Neural cell (in vitro differentiated cells): ENCODE results near the gene HPSE2. TPM values are rescaled to one million over a fixed set of nuclear protein-coding genes. Genes with fewer than 3 reads are reported as not detected.

ENCODE experiments used
- H2AFZ ChIP-seq: fragments of 200-600, 300-800 bp; sonication (generic), shearing (Covaris generic); 2 replicates; pipeline ENCODE4 v1.6.0; 2014; ENCODE audit warnings: low read depth, mild to moderate bottlenecking, antibody characterized with exemption, low read length, moderate library complexity
- H3F3A ChIP-seq: fragments of 200-600 bp; shearing (Covaris generic); 2 replicates; pipeline ENCODE4 v1.6.1; 2016; ENCODE audit warnings: mild to moderate bottlenecking, moderate library complexity, mixed read lengths, antibody characterized with exemption, low read length; ENCODE audit not compliant: insufficient read depth, poor library complexity, severe bottlenecking
- H3K27ac ChIP-seq: fragments of 200-600, 300-800 bp; sonication (generic), shearing (Covaris generic); 2 replicates; pipeline ENCODE4 v1.5.1; 2014; ENCODE audit warnings: mild to moderate bottlenecking, low read length, moderate library complexity
- H3K27me3 ChIP-seq: fragments of 300-800, 200-600 bp; sonication (generic), shearing (Covaris generic); 2 replicates; pipeline ENCODE4 v1.6.0; 2014; ENCODE audit warnings: mild to moderate bottlenecking, low read depth, low read length, moderate library complexity; ENCODE audit not compliant: insufficient read depth
- H3K36me3 ChIP-seq: fragments of 300-800, 200-600 bp; sonication (generic), shearing (Covaris generic); 2 replicates; pipeline ENCODE4 v1.5.1; 2014; ENCODE audit warnings: mild to moderate bottlenecking, antibody characterized with exemption, low read length, moderate library complexity; ENCODE audit not compliant: insufficient read depth
- H3K4me2 ChIP-seq: fragments of 300-800, 200-600 bp; sonication (generic), shearing (Covaris generic); 2 replicates; pipeline ENCODE4 v1.6.0; 2014; ENCODE audit warnings: mild to moderate bottlenecking, low read length
- H3K4me3 ChIP-seq: fragments of 300-800, 200-600 bp; sonication (generic), shearing (Covaris generic); 2 replicates; pipeline ENCODE4 v1.5.1; 2014; ENCODE audit warnings: mild to moderate bottlenecking, low read length, moderate library complexity
- H3K79me2 ChIP-seq: fragments of 200-600 bp; shearing (Covaris generic); replicated peaks from 2 replicates; pipeline ENCODE4 v1.6.0; 2014; ENCODE audit warnings: mild to moderate bottlenecking, low read length, moderate library complexity; ENCODE audit not compliant: insufficient read depth
- H3K9ac ChIP-seq: fragments of 300-800, 200-600 bp; sonication (generic), shearing (Covaris generic); 2 replicates; pipeline ENCODE4 v1.6.1; 2016; ENCODE audit warnings: mild to moderate bottlenecking, low read length, mixed read lengths
- H3K9me2 ChIP-seq: fragments of 200-600 bp; shearing (Covaris generic); 2 replicates; pipeline ENCODE4 v1.6.1; 2016; ENCODE audit warnings: mild to moderate bottlenecking, low read length, mixed read lengths; ENCODE audit not compliant: insufficient read depth
- H3K9me3 ChIP-seq: fragments of 200-600, 300-800 bp; sonication (generic), shearing (Covaris generic); 2 replicates; pipeline ENCODE4 v1.6.1; 2016; ENCODE audit warnings: mild to moderate bottlenecking, mixed run types, low read length, moderate library complexity, mixed read lengths
- H4K20me1 ChIP-seq: fragments of 200-600 bp; shearing (Covaris generic); 2 replicates; pipeline ENCODE4 v1.6.1; 2016; ENCODE audit warnings: mild to moderate bottlenecking, mixed run types; ENCODE audit not compliant: insufficient read depth
- EP300 ChIP-seq: fragments of 450-650 bp; conservative IDR thresholded peaks from 2 replicates; pipeline ENCODE4 v1.6.1; 2014; ENCODE audit warnings: antibody characterized with exemption, mild to moderate bottlenecking, moderate library complexity; ENCODE audit not compliant: poor library complexity, severe bottlenecking
- EZH2 ChIP-seq: fragments of 200-600, 300-800 bp; shearing (Covaris generic), sonication (generic); IDR thresholded peaks from 2 replicates; pipeline ENCODE4 v1.6.1; 2014; ENCODE audit warnings: antibody characterized with exemption, low read length, borderline replicate concordance, mild to moderate bottlenecking; ENCODE audit not compliant: insufficient read depth, poor library complexity, severe bottlenecking
- MXI1 ChIP-seq: fragments of 450-650 bp; conservative IDR thresholded peaks from 2 replicates; pipeline ENCODE4 v1.6.1; 2014; ENCODE audit warnings: antibody characterized with exemption, mild to moderate bottlenecking; ENCODE audit not compliant: poor library complexity, severe bottlenecking
- POLR2AphosphoS5 ChIP-seq: IDR thresholded peaks from 2 replicates; pipeline ENCODE4 v1.6.1; 2012
- RAD21 ChIP-seq: fragments of 450-650 bp; conservative IDR thresholded peaks from 2 replicates; pipeline ENCODE4 v1.6.1; 2014; ENCODE audit warnings: antibody characterized with exemption, mild to moderate bottlenecking, moderate library complexity
- SMC3 ChIP-seq: fragments of 450-650 bp; conservative IDR thresholded peaks from 2 replicates; pipeline ENCODE4 v1.6.1; 2014; ENCODE audit warnings: antibody characterized with exemption, mild to moderate bottlenecking, moderate library complexity; ENCODE audit not compliant: poor library complexity
- TAF1 ChIP-seq: IDR thresholded peaks from 2 replicates; pipeline ENCODE4 v1.6.1; 2012; ENCODE audit warnings: low read depth
- polyA plus RNA-seq: library from polyadenylated mRNA; depleted of rRNA; stranded (reverse); fragments of >200 nt; gene quantifications from 2 replicates; pipeline ENCODE4 v1.2.3, GENCODE V29; 2014
- TF ChIP-seq, protein P1 (sequence below): IDR thresholded peaks from 2 replicates; pipeline ENCODE4 v1.6.1; 2012; ENCODE audit warnings: borderline replicate concordance
- TF ChIP-seq, protein P2 (sequence below): fragments of 450-650 bp; IDR thresholded peaks from 2 replicates; pipeline ENCODE4 v1.5.1; 2014; ENCODE audit warnings: antibody characterized with exemption, mild to moderate bottlenecking, moderate library complexity; ENCODE audit not compliant: poor library complexity, severe bottlenecking

The HPSE2 gene
- polyA plus RNA-seq, 1 donor from 2014 or later: not detected

DNA sequence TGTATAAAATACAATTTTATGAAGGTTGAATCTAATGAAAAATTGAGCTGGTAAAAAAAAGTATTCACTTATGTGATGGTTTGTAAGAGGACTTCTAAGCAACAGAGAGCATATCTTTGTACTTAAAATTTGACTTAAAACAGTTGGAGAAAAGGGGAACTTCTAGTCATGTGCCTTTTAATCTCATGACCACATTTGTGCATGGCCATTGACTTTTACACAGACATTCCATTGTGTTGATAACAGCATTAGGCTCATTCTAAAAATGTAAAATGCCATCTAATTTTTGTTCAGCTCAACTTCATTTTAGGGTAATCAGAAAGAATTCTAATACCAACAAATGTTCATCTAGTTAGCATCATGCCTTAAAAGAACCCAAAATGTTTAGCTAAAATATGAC is 119.9 kb downstream of the HPSE2 start:
- H3K9me3 ChIP-seq: no peaks in the 10 kb centered on the region
- H4K20me1 ChIP-seq: no peaks in the 10 kb centered on the region
- H3K36me3 ChIP-seq: no peaks in the 10 kb centered on the region
- H3K9me2 ChIP-seq: no peaks in the 10 kb centered on the region
- no peak overlapping the region for H3K27ac ChIP-seq
- TF ChIP-seq POLR2AphosphoS5: no peak
- no peak for TF ChIP-seq SMC3
- TF ChIP-seq, protein P1, sequence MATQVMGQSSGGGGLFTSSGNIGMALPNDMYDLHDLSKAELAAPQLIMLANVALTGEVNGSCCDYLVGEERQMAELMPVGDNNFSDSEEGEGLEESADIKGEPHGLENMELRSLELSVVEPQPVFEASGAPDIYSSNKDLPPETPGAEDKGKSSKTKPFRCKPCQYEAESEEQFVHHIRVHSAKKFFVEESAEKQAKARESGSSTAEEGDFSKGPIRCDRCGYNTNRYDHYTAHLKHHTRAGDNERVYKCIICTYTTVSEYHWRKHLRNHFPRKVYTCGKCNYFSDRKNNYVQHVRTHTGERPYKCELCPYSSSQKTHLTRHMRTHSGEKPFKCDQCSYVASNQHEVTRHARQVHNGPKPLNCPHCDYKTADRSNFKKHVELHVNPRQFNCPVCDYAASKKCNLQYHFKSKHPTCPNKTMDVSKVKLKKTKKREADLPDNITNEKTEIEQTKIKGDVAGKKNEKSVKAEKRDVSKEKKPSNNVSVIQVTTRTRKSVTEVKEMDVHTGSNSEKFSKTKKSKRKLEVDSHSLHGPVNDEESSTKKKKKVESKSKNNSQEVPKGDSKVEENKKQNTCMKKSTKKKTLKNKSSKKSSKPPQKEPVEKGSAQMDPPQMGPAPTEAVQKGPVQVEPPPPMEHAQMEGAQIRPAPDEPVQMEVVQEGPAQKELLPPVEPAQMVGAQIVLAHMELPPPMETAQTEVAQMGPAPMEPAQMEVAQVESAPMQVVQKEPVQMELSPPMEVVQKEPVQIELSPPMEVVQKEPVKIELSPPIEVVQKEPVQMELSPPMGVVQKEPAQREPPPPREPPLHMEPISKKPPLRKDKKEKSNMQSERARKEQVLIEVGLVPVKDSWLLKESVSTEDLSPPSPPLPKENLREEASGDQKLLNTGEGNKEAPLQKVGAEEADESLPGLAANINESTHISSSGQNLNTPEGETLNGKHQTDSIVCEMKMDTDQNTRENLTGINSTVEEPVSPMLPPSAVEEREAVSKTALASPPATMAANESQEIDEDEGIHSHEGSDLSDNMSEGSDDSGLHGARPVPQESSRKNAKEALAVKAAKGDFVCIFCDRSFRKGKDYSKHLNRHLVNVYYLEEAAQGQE: no peak
- no peak for TF ChIP-seq MXI1
- TF ChIP-seq EP300: no peak
- TF ChIP-seq, protein P2, sequence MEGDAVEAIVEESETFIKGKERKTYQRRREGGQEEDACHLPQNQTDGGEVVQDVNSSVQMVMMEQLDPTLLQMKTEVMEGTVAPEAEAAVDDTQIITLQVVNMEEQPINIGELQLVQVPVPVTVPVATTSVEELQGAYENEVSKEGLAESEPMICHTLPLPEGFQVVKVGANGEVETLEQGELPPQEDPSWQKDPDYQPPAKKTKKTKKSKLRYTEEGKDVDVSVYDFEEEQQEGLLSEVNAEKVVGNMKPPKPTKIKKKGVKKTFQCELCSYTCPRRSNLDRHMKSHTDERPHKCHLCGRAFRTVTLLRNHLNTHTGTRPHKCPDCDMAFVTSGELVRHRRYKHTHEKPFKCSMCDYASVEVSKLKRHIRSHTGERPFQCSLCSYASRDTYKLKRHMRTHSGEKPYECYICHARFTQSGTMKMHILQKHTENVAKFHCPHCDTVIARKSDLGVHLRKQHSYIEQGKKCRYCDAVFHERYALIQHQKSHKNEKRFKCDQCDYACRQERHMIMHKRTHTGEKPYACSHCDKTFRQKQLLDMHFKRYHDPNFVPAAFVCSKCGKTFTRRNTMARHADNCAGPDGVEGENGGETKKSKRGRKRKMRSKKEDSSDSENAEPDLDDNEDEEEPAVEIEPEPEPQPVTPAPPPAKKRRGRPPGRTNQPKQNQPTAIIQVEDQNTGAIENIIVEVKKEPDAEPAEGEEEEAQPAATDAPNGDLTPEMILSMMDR: no peak
- no peak for TF ChIP-seq RAD21
- TF ChIP-seq TAF1: no peak
- no peak for TF ChIP-seq EZH2
- no peak overlapping the region for H2AFZ ChIP-seq
- no peak overlapping the region for H3K4me2 ChIP-seq
- no peaks in the 10 kb centered on the region for H3K27me3 ChIP-seq
- H3K4me3 ChIP-seq: no peak overlapping the region
- no peaks in the 10 kb centered on the region for H3K79me2 ChIP-seq
- no peaks in the 10 kb centered on the region for H3F3A ChIP-seq
- H3K9ac ChIP-seq: no peak overlapping the region

DNA sequence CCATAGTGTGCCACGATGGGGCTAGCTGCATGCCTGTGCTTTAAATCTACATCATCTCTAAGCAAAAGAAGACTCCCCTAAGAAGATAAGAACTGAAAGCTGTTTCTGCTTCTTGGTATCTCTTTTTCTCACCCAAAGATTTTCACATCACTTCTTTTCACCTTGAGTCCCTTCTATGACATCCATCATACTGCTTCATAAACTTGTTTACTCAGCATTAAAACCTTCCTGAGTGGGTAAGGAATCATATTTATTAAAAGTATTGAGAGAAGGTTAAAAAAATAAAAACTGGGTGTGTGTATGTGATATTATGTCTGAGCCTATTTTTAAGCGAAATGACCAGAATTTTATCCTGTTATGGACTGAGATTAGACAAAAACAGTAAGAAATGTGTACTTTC is 150.3 kb downstream of the HPSE2 start:
- Histone ChIP-seq H3K9ac (no peak overlapping the region), H3K4me2 (no peak overlapping the region), H3K36me3 (no peaks in the 10 kb centered on the region), H3K79me2 (no peaks in the 10 kb centered on the region), H3K27ac (no peak overlapping the region), H3K4me3 (no peak overlapping the region), H2AFZ (no peak overlapping the region), H3K9me2 (no peaks in the 10 kb centered on the region), H4K20me1 (no peaks in the 10 kb centered on the region), H3K27me3 (no peaks in the 10 kb centered on the region), H3F3A (no peaks in the 10 kb centered on the region), H3K9me3 (no peaks in the 10 kb centered on the region)
- TF ChIP-seq SMC3 (no peak), MXI1 (no peak), POLR2AphosphoS5 (no peak), RAD21 (no peak), EZH2 (no peak), TAF1 (no peak), EP300 (no peak)
- TF ChIP-seq, protein P2: no peak
- TF ChIP-seq, protein P1: no peak
